GM12878 (cell line): ENCODE results near the gene RNU5B-1. TPM values are rescaled to one million over a fixed set of nuclear protein-coding genes. Genes with fewer than 3 reads are reported as not detected.

Experiments
- ATAC-seq: fragments of 200-7000 bp; cut with Tn5 transposase; 3 replicates; pipeline ENCODE4 v1.9.1; 2020; ENCODE audit warnings: mild to moderate bottlenecking, moderate library complexity
- BruUV-seq: library from RNA; stranded (reverse); fragments of 400-500 nt; replicated peaks from 2 replicates; lab custom pipeline; 2021; lab: Mats Ljungman, UMichigan
- CTCF ChIA-PET: fragments of 300-600 bp; sonication (Branson Sonifier 250); formaldehyde crosslinking; extraction: SDS; loops from one replicate; lab custom pipeline; 2021; ENCODE audit warnings: inconsistent platforms; lab: Yijun Ruan, JAX
- POLR2A ChIA-PET: fragments of 350-600 bp; formaldehyde crosslinking; extraction: SDS; loops from one replicate; lab custom pipeline; 2021; ENCODE audit warnings: inconsistent platforms; lab: Charles Lee
- RAD21 ChIA-PET: fragments of 300-600 bp; sonication (Branson Sonifier 250); formaldehyde crosslinking; loops from one replicate; lab custom pipeline; 2023; ENCODE audit warnings: antibody characterized with exemption; ENCODE audit not compliant: unreplicated experiment; lab: Charles Lee
- SMC1A ChIA-PET: fragments of 300-600 bp; sonication (Branson Sonifier 250); formaldehyde crosslinking; loops from one replicate; lab custom pipeline; 2023; ENCODE audit not compliant: unreplicated experiment, uncharacterized antibody; lab: Charles Lee
- DNase-seq: peaks from one replicate; pipeline ENCODE4 v3.0.0-alpha.2; 2011; ENCODE audit warnings: low read depth, low spot score
- FAIRE-seq: peaks from 3 replicates; lab custom pipeline; 2011; peaks lifted over from hg19 to GRCh38; lab: Jason Lieb, UNC
- H2AFZ ChIP-seq: 2 replicates; pipeline ENCODE4 v1.6.0; 2011; ENCODE audit warnings: low read depth, low read length, control low read depth; ENCODE audit not compliant: control insufficient read depth
- H3K27ac ChIP-seq: 2 replicates; pipeline ENCODE4 v1.5.1; 2011; ENCODE audit warnings: control low read depth; ENCODE audit not compliant: control insufficient read depth, insufficient read depth
- H3K27me3 ChIP-seq, 2 experiments: replicated peaks in 1 of 2; 2 replicates each; pipeline versions ENCODE4 v1.6.0 to v1.6.1; 2011; ENCODE audit warnings: low read length in 1 of 2; ENCODE audit not compliant: control insufficient read depth in 2 of 2, insufficient read depth in 2 of 2
- H3K36me3 ChIP-seq, 2 experiments: 2 replicates each; pipeline ENCODE4 v1.5.1; 2011; ENCODE audit warnings: low read length in 1 of 2; ENCODE audit not compliant: control insufficient read depth in 2 of 2, insufficient read depth in 2 of 2
- H3K4me1 ChIP-seq: 2 replicates; pipeline ENCODE4 v1.6.1; 2011; ENCODE audit warnings: mild to moderate bottlenecking, low read length, moderate library complexity, mixed read lengths; ENCODE audit not compliant: control insufficient read depth, insufficient read depth
- H3K4me2 ChIP-seq: 2 replicates; pipeline ENCODE4 v1.6.0; 2011; ENCODE audit warnings: control low read depth; ENCODE audit not compliant: control insufficient read depth, insufficient read depth
- H3K4me3 ChIP-seq: fragments of 200-600 bp; sonication (generic); 2 replicates; pipeline ENCODE4 v1.5.1; 2016
- H3K79me2 ChIP-seq: 2 replicates; pipeline ENCODE4 v1.6.0; 2011; ENCODE audit warnings: low read length; ENCODE audit not compliant: control insufficient read depth, insufficient read depth
- H3K9ac ChIP-seq: 2 replicates; pipeline ENCODE4 v1.8.0; 2011; ENCODE audit warnings: low read length, control low read depth, mixed read lengths; ENCODE audit not compliant: control insufficient read depth, insufficient read depth
- H3K9me3 ChIP-seq: replicated peaks from 3 replicates; pipeline ENCODE4 v1.5.1; 2011; ENCODE audit warnings: mild to moderate bottlenecking, low read length; ENCODE audit not compliant: control insufficient read depth, insufficient read depth
- H4K20me1 ChIP-seq: 2 replicates; pipeline ENCODE4 v1.6.0; 2011; ENCODE audit not compliant: control insufficient read depth, insufficient read depth
- BCL11A ChIP-seq: IDR thresholded peaks from 2 replicates; pipeline ENCODE4 v1.6.1; 2011; ENCODE audit warnings: low read depth, low read length
- E2F8 ChIP-seq: fragments of 450-650 bp; IDR thresholded peaks from 2 replicates; pipeline ENCODE4 v1.6.1; 2018; ENCODE audit warnings: mild to moderate bottlenecking, low read depth, moderate library complexity; ENCODE audit not compliant: partially characterized antibody
- FOS ChIP-seq: IDR thresholded peaks from 3 replicates; pipeline ENCODE4 v1.6.1; 2011; ENCODE audit warnings: borderline replicate concordance; ENCODE audit not compliant: insufficient read length; ENCODE audit errors: extremely low read depth
- IKZF1 ChIP-seq: fragments of 450-650 bp; conservative IDR thresholded peaks from 2 replicates; pipeline ENCODE4 v1.6.1; 2017; ENCODE audit warnings: antibody characterized with exemption, mild to moderate bottlenecking
- IRF5 ChIP-seq: fragments of 450-650 bp; IDR thresholded peaks from 2 replicates; pipeline ENCODE4 v1.6.1; 2017; ENCODE audit warnings: borderline replicate concordance
- MXI1 ChIP-seq: fragments of 150-350 bp; IDR thresholded peaks from 2 replicates; pipeline ENCODE4 v1.6.1; 2011; ENCODE audit warnings: low read depth, mild to moderate bottlenecking, inconsistent platforms, low read length, improper control_type of control experiment
- NFIC ChIP-seq: IDR thresholded peaks from 2 replicates; pipeline ENCODE4 v1.6.1; 2012; ENCODE audit warnings: low read depth, mild to moderate bottlenecking, inconsistent platforms, low read length, moderate library complexity
- PKNOX1 ChIP-seq: fragments of 450-650 bp; IDR thresholded peaks from 2 replicates; pipeline ENCODE4 v1.6.1; 2016; ENCODE audit warnings: mild to moderate bottlenecking
- PRDM15 ChIP-seq: fragments of 450-650 bp; formaldehyde crosslinking; IDR thresholded peaks from 2 replicates; pipeline ENCODE4 v1.4.0; 2020; ENCODE audit warnings: mild to moderate bottlenecking, moderate library complexity
- RAD51 ChIP-seq: fragments of 450-650 bp; IDR thresholded peaks from 2 replicates; pipeline ENCODE4 v1.6.1; 2016; ENCODE audit warnings: moderate library complexity, mild to moderate bottlenecking, inconsistent platforms
- SPI1 ChIP-seq: IDR thresholded peaks from 2 replicates; pipeline ENCODE4 v1.6.1; 2011; ENCODE audit warnings: low read depth, mild to moderate bottlenecking, low read length, moderate library complexity, borderline replicate concordance; ENCODE audit not compliant: insufficient read depth
- SRF ChIP-seq, 2 experiments: IDR thresholded peaks; 2 replicates each; pipeline ENCODE4 v1.6.1; 2011; ENCODE audit warnings: low read depth in 2 of 2, low read length in 2 of 2, mild to moderate bottlenecking in 1 of 2, moderate library complexity in 1 of 2
- STAT3 ChIP-seq: IDR thresholded peaks from 2 replicates; pipeline ENCODE4 v1.6.1; 2011; ENCODE audit warnings: low read depth, low read length, improper control_type of control experiment
- WGBS: methylation state at CpG from one replicate; pipeline ENCODE4 v1.1.6; 2016; ENCODE audit warnings: low lambda C conversion rate; ENCODE audit not compliant: insufficient replicate concordance, insufficient coverage; ENCODE audit errors: missing lambda C conversion rate; 5-methylcytosine and 5-hydroxymethylcytosine counted together
- in situ Hi-C: fragments of 300-500 bp; cut with MboI; formaldehyde crosslinking; loops from 9 replicates; pipeline ENCODE4 v1.14.3; 2018; ENCODE audit warnings: mixed read lengths
- intact Hi-C: fragments of 100-400 bp; cut with micrococcal nuclease; formaldehyde crosslinking; loops from one replicate; pipeline ENCODE4 v1.14.2; 2022; ENCODE audit not compliant: unreplicated experiment
- polyA plus RNA-seq, 11 experiments: library from polyadenylated mRNA; depleted of rRNA in 4 of 11; unstranded in 6 of 11; stranded (reverse) in 5 of 11; fragments of >200 nt; fragmentation: Nextera tagmentation in 4 of 11; fragmentation: Illumina TruSeq in 1 of 11; extraction: Ambion mirVana in 4 of 11; extraction: Trizol in 1 of 11; gene quantifications; 1 replicate in 1 of 11; 2 replicates in 10 of 11; pipeline versions ENCODE4 v1.2.1 to v1.2.3, GENCODE V29; 2011 to 2016; ENCODE audit warnings: inconsistent platforms in 2 of 11, missing spikeins in 2 of 11, low read depth in 1 of 11
- total RNA-seq, 4 experiments: library from RNA; depleted of rRNA in 3 of 4; stranded (reverse); fragments of >200 nt in 3 of 4; fragmentation: Illumina TruSeq in 1 of 4; extraction: Trizol in 1 of 4; gene quantifications; 2 replicates each; pipeline versions ENCODE4 v1.2.1 to v1.2.3, GENCODE V29; 2013 to 2021

RNU5B-1 gene
- total and polyA plus RNA-seq, 10 of the 15 experiments (the other 5 are each of a cell fraction or from before 2014, with no cell fraction given), result 19.1 TPM; not detected in 9

- in situ Hi-C loops (no loop called here), intact Hi-C loops (loop anchor here (10.0 kb wide), 1 partner anchor 468 kb away; the partner anchor contains the start of gene PIF1)
- Histone ChIP-seq H3K9me3 (no peaks in the 10 kb centered on the region), H3K27me3 (no peaks in the 10 kb centered on the region), H3K4me1 (peaks cover 6% of the 10 kb centered on the region), H3K4me2 (no peak overlapping the region), H3K4me3 (no peak overlapping the region), H3K27ac (no peak overlapping the region), H3K79me2 (no peaks in the 10 kb centered on the region), H3K9ac (no peak overlapping the region), H2AFZ (no peak overlapping the region), H3K36me3 (no peaks in the 10 kb centered on the region), H4K20me1 (no peaks in the 10 kb centered on the region)
- BruUV-seq, result no TSS peak
- ChIA-PET CTCF (no interaction called here), RAD21 (interaction anchor here (1.1 kb wide), 1 partner anchor 108 kb away, joined by 5 read pairs; the partner anchor contains the start of gene CLPX), POLR2A (interaction anchor here (0.7 kb wide), 1 partner anchor 635 kb away, joined by 4 read pairs; no protein-coding TSS in a partner anchor), SMC1A (no interaction called here)
- WGBS, result 0% methylated on average over 1 of the region's 1 CpG
- ATAC-seq (no peak), DNase-seq (no peak), FAIRE-seq (no peak)
- TF ChIP-seq RAD51 (no peak), PRDM15 (CRISPR knock-in tag) (no peak), FOS (no peak), PKNOX1 (peak; percentile 73), STAT3 (no peak), SRF (IDR thresholded peaks at IDR 0.05; ENCODE audit: low read depth in 2 of 2, low read length in 2 of 2) (no peak), NFIC (no peak), MXI1 (no peak), IRF5 (no peak), IKZF1 (no peak), BCL11A (no peak), E2F8 (no peak), SPI1 (peak; percentile 32; the same call in 1 of the 2 replicates)
Measured at GRCh38 chr15:65292938-65293518, 11.4 kb upstream of the RNU5B-1 start.
